Prostate gland (tissue), 2 donors: Measurements from ENCODE around the gene DPPA2.

Experiments
- POLR2A ChIP-seq: fragments of 450-650 bp; IDR thresholded peaks from one replicate; pipeline ENCODE4 v1.6.1; 2016; ENCODE audit warnings: antibody characterized with exemption, mild to moderate bottlenecking
- POLR2AphosphoS5 ChIP-seq: sonication (generic); formaldehyde crosslinking; IDR thresholded peaks from one replicate; pipeline ENCODE4 v1.6.1; 2017; ENCODE audit warnings: antibody characterized with exemption
- TF ChIP-seq, protein P1 (sequence below), 4 experiments: fragments of 200-600 bp in 2 of 4; fragments of 450-650 bp in 2 of 4; sonication (generic) in 2 of 4; IDR thresholded peaks; 1 replicate in 3 of 4; 2 replicates in 1 of 4; pipeline ENCODE4 v1.5.1; 2016 to 2019; ENCODE audit warnings: antibody characterized with exemption in 4 of 4, mild to moderate bottlenecking in 2 of 4, moderate library complexity in 2 of 4

DNA sequence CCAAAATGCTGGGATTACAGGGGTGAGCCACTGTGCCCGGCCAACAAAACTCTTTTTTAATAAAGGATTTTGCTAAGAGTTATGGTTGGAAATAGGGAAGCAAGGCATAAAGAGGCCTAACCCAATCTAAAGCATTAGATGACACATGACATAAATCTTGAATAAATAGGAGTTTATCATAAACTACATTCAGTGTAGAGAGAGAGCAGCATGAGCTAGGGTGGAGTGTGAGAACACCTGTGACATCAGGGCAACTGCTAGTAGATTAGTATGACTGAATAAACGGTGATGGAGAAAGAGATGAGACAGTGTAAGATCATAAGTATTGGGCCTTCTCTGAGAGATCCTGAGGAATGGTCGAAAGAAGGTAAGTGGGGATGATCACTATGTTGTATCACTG is 63.7 kb downstream of the DPPA2 start:
- TF ChIP-seq POLR2A (no peak), POLR2AphosphoS5 (no peak)
- TF ChIP-seq, protein P1, sequence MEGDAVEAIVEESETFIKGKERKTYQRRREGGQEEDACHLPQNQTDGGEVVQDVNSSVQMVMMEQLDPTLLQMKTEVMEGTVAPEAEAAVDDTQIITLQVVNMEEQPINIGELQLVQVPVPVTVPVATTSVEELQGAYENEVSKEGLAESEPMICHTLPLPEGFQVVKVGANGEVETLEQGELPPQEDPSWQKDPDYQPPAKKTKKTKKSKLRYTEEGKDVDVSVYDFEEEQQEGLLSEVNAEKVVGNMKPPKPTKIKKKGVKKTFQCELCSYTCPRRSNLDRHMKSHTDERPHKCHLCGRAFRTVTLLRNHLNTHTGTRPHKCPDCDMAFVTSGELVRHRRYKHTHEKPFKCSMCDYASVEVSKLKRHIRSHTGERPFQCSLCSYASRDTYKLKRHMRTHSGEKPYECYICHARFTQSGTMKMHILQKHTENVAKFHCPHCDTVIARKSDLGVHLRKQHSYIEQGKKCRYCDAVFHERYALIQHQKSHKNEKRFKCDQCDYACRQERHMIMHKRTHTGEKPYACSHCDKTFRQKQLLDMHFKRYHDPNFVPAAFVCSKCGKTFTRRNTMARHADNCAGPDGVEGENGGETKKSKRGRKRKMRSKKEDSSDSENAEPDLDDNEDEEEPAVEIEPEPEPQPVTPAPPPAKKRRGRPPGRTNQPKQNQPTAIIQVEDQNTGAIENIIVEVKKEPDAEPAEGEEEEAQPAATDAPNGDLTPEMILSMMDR (IDR thresholded peaks at IDR 0.05) = no peak
